ENCODE results near the gene PSMD13.

Gene PSMD13

GRCh38 chr11:204587-205109 is 32.1 kb upstream of the PSMD13 start:
- TF ChIP-seq CTCF (IDR thresholded peaks at IDR 0.05), result no peak

- no peak for TF ChIP-seq CTCF (IDR thresholded peaks at IDR 0.05)
Measured at GRCh38 chr11:205221-206001, 31.4 kb upstream of the PSMD13 start.

- TF ChIP-seq CTCF (IDR thresholded peaks at IDR 0.05), result no peak
Measured at GRCh38 chr11:206002-206384, 30.8 kb upstream of the PSMD13 start.

GRCh38 chr11:206526-207207 is 30.1 kb upstream of the PSMD13 start:
- TF ChIP-seq CTCF (IDR thresholded peaks at IDR 0.05), result no peak

GRCh38 chr11:207208-207862 is 29.4 kb upstream of the PSMD13 start, which contains the start of the genes BET1L and RIC8A:
Gene BET1L (minus strand): TSS chr11:207399. CDS start chr11:207321, 78 bp downstream.
Gene RIC8A (plus strand): TSS chr11:207708. CDS start chr11:208855, 1,147 bp downstream.
- no peak for TF ChIP-seq CTCF (IDR thresholded peaks at IDR 0.05)

- TF ChIP-seq CTCF (IDR thresholded peaks at IDR 0.05), result no peak
Measured at GRCh38 chr11:207863-208180, 29.0 kb upstream of the PSMD13 start.

GRCh38 chr11:208181-208916 is 28.4 kb upstream of the PSMD13 start:
- no peak for TF ChIP-seq CTCF (IDR thresholded peaks at IDR 0.05)
